HCT116 (cell line): ENCODE data around the gene MAPK8. TPM values are rescaled to one million over a fixed set of nuclear protein-coding genes. Genes with fewer than 3 reads are reported as not detected.
"Not testable (repeated sequence)": the region's sequence is repeated elsewhere in the genome, so short reads cannot be mapped to it uniquely, and the experiment has no call there.

Experiments
- ATAC-seq: fragments of 200-7000 bp; cut with Tn5 transposase; 2 replicates; pipeline ENCODE4 v1.9.1; 2020; ENCODE audit warnings: mild to moderate bottlenecking, moderate library complexity
- BruUV-seq: library from RNA; stranded (reverse); fragments of 400-500 nt; replicated peaks from 2 replicates; lab custom pipeline; 2021; lab: Mats Ljungman, UMichigan
- CTCF ChIA-PET: fragments of 300-600 bp; sonication (Branson Sonifier 250); formaldehyde crosslinking; loops from one replicate; lab custom pipeline; 2021; ENCODE audit warnings: antibody characterized with exemption; lab: Charles Lee
- POLR2A ChIA-PET: fragments of 300-600, 350-600 bp; sonication (Branson Sonifier 250); formaldehyde crosslinking; loops from one replicate; lab custom pipeline; 2021; ENCODE audit warnings: antibody characterized with exemption; lab: Charles Lee
- RAD21 ChIA-PET, 2 experiments: fragments of 300-600 bp; sonication (Branson Sonifier 250); formaldehyde crosslinking; loops; one replicate each; lab custom pipeline; 2023; ENCODE audit warnings: low total read pairs in 2 of 2; ENCODE audit not compliant: uncharacterized antibody in 2 of 2, unreplicated experiment in 2 of 2, low non-redundant PET in 1 of 2; lab: Charles Lee
- DNase-seq: peaks from one replicate; pipeline ENCODE4 v3.0.0-alpha.2; 2010; ENCODE audit warnings: low read depth, low spot score
- H2AFZ ChIP-seq: fragments of 200-600 bp; shearing (Covaris generic), sonication (generic); 2 replicates; pipeline ENCODE4 v1.6.1; 2017; ENCODE audit warnings: low read depth, mixed run types, mixed read lengths, antibody characterized with exemption, low read length; ENCODE audit not compliant: poor library complexity, severe bottlenecking
- H3K27ac ChIP-seq: 2 replicates; pipeline ENCODE4 v1.5.1; 2012; ENCODE audit warnings: low read depth, low read length
- H3K27me3 ChIP-seq: fragments of 200-600 bp; sonication (generic); 2 replicates; pipeline ENCODE4 v1.6.1; 2016; ENCODE audit warnings: mixed run types, low read length, mixed read lengths; ENCODE audit not compliant: insufficient read depth
- H3K36me3 ChIP-seq, 2 experiments: fragments of 200-500 bp in 1 of 2; fragments of 200-600 bp in 1 of 2; sonication (Bioruptor generic) in 1 of 2; sonication (generic) in 1 of 2; 2 replicates each; pipeline versions ENCODE4 v1.5.1 to v1.6.1; 2014 to 2016; ENCODE audit warnings: low read length in 2 of 2, inconsistent platforms in 1 of 2, mixed read lengths in 1 of 2, mixed run types in 1 of 2; ENCODE audit not compliant: insufficient read depth in 2 of 2, control insufficient read depth in 1 of 2
- H3K4me1 ChIP-seq, 2 experiments: fragments of 200-600 bp in 1 of 2; sonication (generic) in 1 of 2; 2 replicates each; pipeline versions ENCODE4 v1.5.1 to v1.6.1; 2012 to 2017; ENCODE audit warnings: low read length in 2 of 2, inconsistent platforms in 1 of 2, mild to moderate bottlenecking in 1 of 2, mixed read lengths in 1 of 2, mixed run types in 1 of 2, moderate library complexity in 1 of 2; ENCODE audit not compliant: insufficient read depth in 2 of 2, control insufficient read depth in 1 of 2
- H3K4me2 ChIP-seq: fragments of 200-600 bp; sonication (generic); 2 replicates; pipeline ENCODE4 v1.6.1; 2017; ENCODE audit warnings: mixed run types, low read length, mixed read lengths
- H3K4me3 ChIP-seq, 2 experiments: fragments of 200-600 bp in 1 of 2; sonication (generic) in 1 of 2; replicated peaks in 1 of 2; 2 replicates each; pipeline ENCODE4 v1.5.1; 2011 to 2016; ENCODE audit warnings: low read length in 2 of 2, control low read depth in 1 of 2, low read depth in 1 of 2, mild to moderate bottlenecking in 1 of 2, mixed read lengths in 1 of 2, mixed run types in 1 of 2
- H3K79me2 ChIP-seq: fragments of 200-600 bp; sonication (generic); 2 replicates; pipeline ENCODE4 v1.6.1; 2017; ENCODE audit warnings: mild to moderate bottlenecking, mixed run types, low read length, moderate library complexity, mixed read lengths; ENCODE audit not compliant: insufficient read depth
- H3K9ac ChIP-seq: fragments of 200-600 bp; sonication (generic); 2 replicates; pipeline ENCODE4 v1.6.1; 2016; ENCODE audit warnings: low read length, mixed read lengths
- H3K9me2 ChIP-seq: fragments of 200-600 bp; sonication (generic), shearing (Covaris generic); 2 replicates; pipeline ENCODE4 v1.6.1; 2017; ENCODE audit warnings: mixed run types, mild to moderate bottlenecking, moderate library complexity; ENCODE audit not compliant: insufficient read depth
- H3K9me3 ChIP-seq, 2 experiments: fragments of 200-500 bp in 1 of 2; fragments of 200-600 bp in 1 of 2; sonication (Bioruptor generic) in 1 of 2; sonication (generic) in 1 of 2; 2 replicates each; pipeline ENCODE4 v1.6.1; 2014 to 2017; ENCODE audit warnings: low read length in 2 of 2, mixed read lengths in 2 of 2, inconsistent platforms in 1 of 2, low read depth in 1 of 2, mild to moderate bottlenecking in 1 of 2, mixed run types in 1 of 2, moderate library complexity in 1 of 2; ENCODE audit not compliant: control insufficient read depth in 1 of 2, insufficient read depth in 1 of 2
- H4K20me1 ChIP-seq: fragments of 200-600 bp; sonication (generic), shearing (Covaris generic); 2 replicates; pipeline ENCODE4 v1.6.1; 2017; ENCODE audit warnings: mixed run types, mild to moderate bottlenecking, moderate library complexity; ENCODE audit not compliant: insufficient read depth
- CBX3 ChIP-seq: IDR thresholded peaks from 2 replicates; pipeline ENCODE4 v1.6.1; 2012; ENCODE audit warnings: low read depth
- EGR1 ChIP-seq: IDR thresholded peaks from 2 replicates; pipeline ENCODE4 v1.6.1; 2012; ENCODE audit warnings: low read depth
- ELF1 ChIP-seq: IDR thresholded peaks from 2 replicates; pipeline ENCODE4 v1.6.1; 2012; ENCODE audit warnings: low read depth, borderline replicate concordance
- EZH2 ChIP-seq: fragments of 200-600 bp; sonication (generic); IDR thresholded peaks from 2 replicates; pipeline ENCODE4 v1.6.1; 2017; ENCODE audit warnings: antibody characterized with exemption, mixed run types
- JUND ChIP-seq: IDR thresholded peaks from 2 replicates; pipeline ENCODE4 v1.6.1; 2012
- POLR2A ChIP-seq: IDR thresholded peaks from 2 replicates; pipeline ENCODE4 v1.7.0; 2011; ENCODE audit warnings: borderline replicate concordance; ENCODE audit not compliant: insufficient read depth, insufficient read length; ENCODE audit errors: extremely low read depth
- POLR2AphosphoS5 ChIP-seq: IDR thresholded peaks from 2 replicates; pipeline ENCODE4 v1.6.1; 2011; ENCODE audit warnings: mild to moderate bottlenecking, low read depth, low read length, moderate library complexity
- RAD21 ChIP-seq: IDR thresholded peaks from 2 replicates; pipeline ENCODE4 v1.6.1; 2012; ENCODE audit warnings: low read depth, mild to moderate bottlenecking
- SIN3A ChIP-seq: IDR thresholded peaks from 2 replicates; pipeline ENCODE4 v1.6.1; 2012; ENCODE audit warnings: low read depth
- SP1 ChIP-seq: IDR thresholded peaks from 2 replicates; pipeline ENCODE4 v1.6.1; 2012; ENCODE audit warnings: low read depth
- TCF7L2 ChIP-seq: IDR thresholded peaks from 2 replicates; pipeline ENCODE4 v1.7.0; 2011; ENCODE audit warnings: borderline replicate concordance, inconsistent platforms; ENCODE audit not compliant: insufficient read depth, insufficient read length; ENCODE audit errors: extremely low read depth
- YY1 ChIP-seq: IDR thresholded peaks from 2 replicates; pipeline ENCODE4 v1.6.1; 2011; ENCODE audit warnings: low read length, low read depth, moderate library complexity, mild to moderate bottlenecking; ENCODE audit not compliant: insufficient replicate concordance; ENCODE audit errors: extremely low read depth
- ZFX ChIP-seq: fragments of 450-650 bp; IDR thresholded peaks from 2 replicates; pipeline ENCODE4 v1.6.1; 2017
- ZNF274 ChIP-seq: fragments of 200-500 bp; sonication (Bioruptor generic); IDR thresholded peaks from 2 replicates; pipeline ENCODE4 v1.6.1; 2014; ENCODE audit warnings: mild to moderate bottlenecking, low read depth, low read length, inconsistent platforms
- intact Hi-C: fragments of 100-400 bp; cut with micrococcal nuclease; formaldehyde crosslinking; loops from 2 replicates; pipeline ENCODE4 v1.10.0; 2022
- total RNA-seq: library from RNA; stranded (reverse); gene quantifications from one replicate; pipeline ENCODE4 v1.2.1, GENCODE V29; 2021; ENCODE audit not compliant: unreplicated experiment
- TF ChIP-seq, protein P1 (sequence below): IDR thresholded peaks from 2 replicates; pipeline ENCODE4 v1.6.1; 2012
- TF ChIP-seq, protein P2 (sequence below): IDR thresholded peaks from 2 replicates; pipeline ENCODE4 v1.6.1; 2011; ENCODE audit warnings: mild to moderate bottlenecking, low read length, moderate library complexity; ENCODE audit not compliant: insufficient replicate concordance; ENCODE audit errors: extremely low read depth

Gene MAPK8
- total RNA-seq, 1 experiment from 2014 or later, result 71.0 TPM

GRCh38 chr10:48421862-48422261 is 115.4 kb downstream of the MAPK8 start:
- CTCF ChIA-PET, H3K9ac ChIP-seq, H3K9me2 ChIP-seq, H3K36me3 ChIP-seq, ATAC-seq, H3K4me3 ChIP-seq, intact Hi-C loops, DNase-seq, H3K27ac ChIP-seq, H2AFZ ChIP-seq, RAD21 ChIA-PET, BruUV-seq, POLR2A ChIA-PET, H3K79me2 ChIP-seq, H3K9me3 ChIP-seq, H3K4me2 ChIP-seq, H4K20me1 ChIP-seq, H3K4me1 ChIP-seq, H3K27me3 ChIP-seq: not testable (repeated sequence)

GRCh38 chr10:48423884-48424283 is 117.4 kb downstream of the MAPK8 start:
- Histone ChIP-seq H4K20me1 (no peaks in the 10 kb centered on the region), H3K9ac (no peak overlapping the region), H3K79me2 (no peaks in the 10 kb centered on the region), H3K36me3 (no peaks in the 10 kb centered on the region), H3K9me2 (no peaks in the 10 kb centered on the region), H2AFZ (no peak overlapping the region), H3K27ac (no peak overlapping the region), H3K27me3 (no peaks in the 10 kb centered on the region), H3K4me3 (no peak overlapping the region), H3K9me3 (no peaks in the 10 kb centered on the region), H3K4me2 (no peak overlapping the region), H3K4me1 (no peaks in the 10 kb centered on the region)
- ChIA-PET CTCF (no interaction called here), POLR2A (no interaction called here), RAD21 (no interaction called here)
- ATAC-seq (no peak), DNase-seq (no peak)
- TF ChIP-seq POLR2A (no peak), EZH2 (no peak), POLR2AphosphoS5 (no peak), SIN3A (no peak), SP1 (no peak), EGR1 (no peak), RAD21 (no peak), TCF7L2 (no peak), YY1 (no peak), ZNF274 (no peak), CBX3 (no peak), ZFX (no peak), JUND (no peak), ELF1 (no peak)
- TF ChIP-seq, protein P1, sequence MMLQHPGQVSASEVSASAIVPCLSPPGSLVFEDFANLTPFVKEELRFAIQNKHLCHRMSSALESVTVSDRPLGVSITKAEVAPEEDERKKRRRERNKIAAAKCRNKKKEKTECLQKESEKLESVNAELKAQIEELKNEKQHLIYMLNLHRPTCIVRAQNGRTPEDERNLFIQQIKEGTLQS, result no peak
- TF ChIP-seq, protein P2, sequence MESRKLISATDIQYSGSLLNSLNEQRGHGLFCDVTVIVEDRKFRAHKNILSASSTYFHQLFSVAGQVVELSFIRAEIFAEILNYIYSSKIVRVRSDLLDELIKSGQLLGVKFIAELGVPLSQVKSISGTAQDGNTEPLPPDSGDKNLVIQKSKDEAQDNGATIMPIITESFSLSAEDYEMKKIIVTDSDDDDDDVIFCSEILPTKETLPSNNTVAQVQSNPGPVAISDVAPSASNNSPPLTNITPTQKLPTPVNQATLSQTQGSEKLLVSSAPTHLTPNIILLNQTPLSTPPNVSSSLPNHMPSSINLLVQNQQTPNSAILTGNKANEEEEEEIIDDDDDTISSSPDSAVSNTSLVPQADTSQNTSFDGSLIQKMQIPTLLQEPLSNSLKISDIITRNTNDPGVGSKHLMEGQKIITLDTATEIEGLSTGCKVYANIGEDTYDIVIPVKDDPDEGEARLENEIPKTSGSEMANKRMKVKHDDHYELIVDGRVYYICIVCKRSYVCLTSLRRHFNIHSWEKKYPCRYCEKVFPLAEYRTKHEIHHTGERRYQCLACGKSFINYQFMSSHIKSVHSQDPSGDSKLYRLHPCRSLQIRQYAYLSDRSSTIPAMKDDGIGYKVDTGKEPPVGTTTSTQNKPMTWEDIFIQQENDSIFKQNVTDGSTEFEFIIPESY, result no peak
- intact Hi-C loops, result no loop called here
- BruUV-seq, result no TSS peak
